ENCODE results near the gene RERE.

The RERE gene

DNA sequence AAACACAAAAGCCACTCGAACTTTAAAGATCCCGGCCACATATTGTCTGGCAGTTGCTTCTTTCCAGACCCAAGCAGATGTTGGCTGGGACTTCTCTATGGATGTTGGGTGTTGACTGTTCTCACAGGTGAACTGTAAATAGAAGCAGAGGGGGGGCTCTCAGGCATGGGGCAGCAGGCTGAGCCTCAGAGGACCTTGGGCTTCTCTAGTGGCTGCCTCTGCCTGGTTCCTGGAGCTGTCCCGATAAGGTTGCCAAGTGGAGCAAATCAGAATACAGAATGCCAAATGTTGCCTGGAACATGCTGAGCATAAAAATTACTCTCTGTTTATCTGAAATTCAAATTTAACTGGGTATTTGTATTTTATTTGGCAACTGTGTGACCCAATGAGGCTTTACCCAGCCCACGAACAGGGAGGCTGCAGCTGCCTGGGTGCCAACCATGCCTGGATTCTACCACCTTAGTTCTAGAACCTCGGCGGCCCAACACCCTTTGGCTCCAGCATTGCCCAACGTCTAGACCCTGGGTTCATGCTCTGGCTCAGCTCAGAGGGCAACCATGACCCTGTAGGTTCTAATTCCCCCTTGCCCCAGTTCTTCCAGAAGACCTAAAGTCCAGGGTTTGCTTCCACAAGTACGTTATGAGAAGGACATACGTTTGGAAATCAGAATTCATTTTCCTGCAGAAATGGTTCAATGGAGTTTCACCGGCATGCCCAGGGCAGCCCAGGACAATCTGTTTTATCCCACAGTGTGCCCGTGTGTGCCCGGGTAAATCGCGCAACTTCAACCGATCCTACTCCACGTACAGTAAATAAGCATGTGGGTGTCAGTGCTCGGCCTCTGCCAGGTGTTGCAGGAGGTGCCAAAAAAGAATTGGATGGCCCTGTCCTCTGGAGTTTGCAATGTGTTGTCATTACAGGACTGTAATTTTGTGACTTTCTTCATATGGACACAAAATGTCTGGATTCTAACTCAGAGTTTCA lies 504.9 kb downstream of the RERE start:
- no peak for DNase-seq

DNA sequence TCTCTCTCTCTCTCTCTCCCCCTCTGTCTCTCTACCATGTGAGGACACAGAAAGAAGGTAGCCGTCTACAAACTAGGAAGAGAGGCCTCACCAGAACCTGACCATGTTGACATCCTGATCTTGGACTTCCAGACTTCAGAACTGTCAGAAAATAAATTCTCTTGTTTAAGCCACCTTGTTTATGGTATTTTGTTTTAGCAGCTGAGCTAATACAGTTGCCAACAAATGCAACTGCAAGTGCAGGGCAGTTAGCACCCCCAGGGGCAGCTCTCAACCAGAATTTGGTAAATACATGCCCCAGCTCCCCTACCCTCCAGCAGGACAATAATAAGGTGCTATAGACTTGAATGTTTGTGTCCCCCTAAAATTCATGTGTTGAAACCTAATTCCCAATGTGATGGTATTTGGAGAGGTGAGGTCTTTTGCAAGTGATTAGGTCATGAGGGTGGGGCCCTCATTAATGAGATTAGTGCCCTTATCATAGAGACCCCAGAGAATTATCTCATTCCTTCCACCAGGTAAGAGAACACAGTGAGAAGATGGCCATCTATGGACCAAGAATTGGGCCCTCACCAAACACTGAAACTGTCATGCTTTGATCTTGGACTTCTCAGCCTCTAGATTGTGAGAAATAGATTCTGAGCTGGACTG lies 506.2 kb downstream of the RERE start:
- no peak for DNase-seq

DNA sequence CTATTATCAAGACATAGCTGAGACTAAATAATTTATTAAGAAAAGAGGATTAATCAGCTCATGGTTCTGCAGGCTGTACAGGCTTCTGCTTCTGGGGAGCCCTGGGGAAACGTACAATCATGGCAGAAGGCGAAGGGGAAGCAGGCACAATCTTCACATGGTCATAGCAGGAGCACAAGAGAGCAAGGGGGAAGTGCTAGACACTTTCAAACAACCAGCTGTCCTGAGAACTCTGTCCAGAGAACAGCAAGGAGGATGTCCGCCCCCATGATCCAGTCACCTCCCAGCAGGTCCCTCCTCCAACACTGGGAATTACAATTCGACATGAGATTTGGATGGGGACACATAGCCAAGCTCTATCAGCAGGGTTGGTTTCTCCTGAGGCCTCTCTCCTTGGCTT lies 509.8 kb downstream of the RERE start:
- DNase-seq = no peak

- no peak for DNase-seq
Measured at GRCh38 chr1:8303876-8304275, 513.6 kb downstream of the RERE start.

GRCh38 chr1:8303141-8303540 lies 514.3 kb downstream of the RERE start:
- no peak for DNase-seq
